Thyroid gland (tissue), 4 donors: ENCODE results near the gene MOSPD3. TPM values are rescaled to one million over a fixed set of nuclear protein-coding genes. Genes with fewer than 3 reads are reported as not detected.
"Not testable (repeated sequence)": the region's sequence is repeated elsewhere in the genome, so short reads cannot be mapped to it uniquely, and the experiment has no call there.

Experiments used
- DNase-seq, 2 donors: peaks; one replicate each; pipeline ENCODE4 v3.0.0-alpha.2; 2019
- H3K27ac ChIP-seq, 3 donors: fragments of 200-600 bp; sonication (generic); 1 replicate in 2 of 3; 2 replicates in 1 of 3; pipeline ENCODE4 v1.5.1; 2016 to 2019; ENCODE audit warnings: mild to moderate bottlenecking in 1 of 3, moderate library complexity in 1 of 3
- H3K27me3 ChIP-seq: fragments of 200-600 bp; sonication (generic); one replicate; pipeline ENCODE4 v1.5.1; 2019
- H3K36me3 ChIP-seq, 2 donors: fragments of 200-600 bp; sonication (generic); one replicate each; pipeline ENCODE4 v1.5.1; 2016 to 2019
- H3K4me1 ChIP-seq, 2 donors: fragments of 200-600 bp; sonication (generic); one replicate each; pipeline ENCODE4 v1.5.1; 2017 to 2019
- H3K4me3 ChIP-seq, 3 donors: fragments of 200-600 bp; sonication (generic); replicated peaks in 1 of 3; 1 replicate in 2 of 3; 2 replicates in 1 of 3; pipeline ENCODE4 v1.5.1; 2016; ENCODE audit warnings: mild to moderate bottlenecking in 1 of 3
- H3K9me3 ChIP-seq: fragments of 200-600 bp; sonication (generic); one replicate; pipeline ENCODE4 v1.5.1; 2017
- POLR2A ChIP-seq, 2 donors: fragments of 450-650 bp; IDR thresholded peaks; one replicate each; pipeline ENCODE4 v1.6.1; 2017; ENCODE audit warnings: antibody characterized with exemption in 2 of 2, mild to moderate bottlenecking in 2 of 2, moderate library complexity in 1 of 2
- WGBS, 2 donors: methylation state at CpG; one replicate each; pipeline ENCODE4 v1.1.5; 2017; 5-methylcytosine and 5-hydroxymethylcytosine counted together
- intact Hi-C: fragments of 100-400 bp; cut with DNase I; formaldehyde crosslinking; loops from one replicate; pipeline ENCODE4 v1.15.1; 2023
- small RNA-seq: library from RNA; depleted of rRNA; stranded (forward); fragments of <200 nt; gene quantifications from one replicate; pipeline ENCODE3, GENCODE V24; 2016
- total RNA-seq, 4 donors: library from RNA; depleted of rRNA; stranded (reverse); fragments of >200 nt; gene quantifications; one replicate each; pipeline ENCODE4 v1.2.3, GENCODE V29; 2016
- TF ChIP-seq, protein P1 (sequence below), 6 experiments: fragments of 200-600 bp in 3 of 6; fragments of 450-650 bp in 3 of 6; sonication (generic) in 3 of 6; IDR thresholded peaks; one replicate each; pipeline ENCODE4 v1.5.1; 2016 to 2019; ENCODE audit warnings: antibody characterized with exemption in 6 of 6, mild to moderate bottlenecking in 2 of 6, inconsistent platforms in 1 of 6, moderate library complexity in 1 of 6

The MOSPD3 gene
- total RNA-seq, 4 donors from 2014 or later = 9.1 to 22.7 (median 12.3) TPM

DNA sequence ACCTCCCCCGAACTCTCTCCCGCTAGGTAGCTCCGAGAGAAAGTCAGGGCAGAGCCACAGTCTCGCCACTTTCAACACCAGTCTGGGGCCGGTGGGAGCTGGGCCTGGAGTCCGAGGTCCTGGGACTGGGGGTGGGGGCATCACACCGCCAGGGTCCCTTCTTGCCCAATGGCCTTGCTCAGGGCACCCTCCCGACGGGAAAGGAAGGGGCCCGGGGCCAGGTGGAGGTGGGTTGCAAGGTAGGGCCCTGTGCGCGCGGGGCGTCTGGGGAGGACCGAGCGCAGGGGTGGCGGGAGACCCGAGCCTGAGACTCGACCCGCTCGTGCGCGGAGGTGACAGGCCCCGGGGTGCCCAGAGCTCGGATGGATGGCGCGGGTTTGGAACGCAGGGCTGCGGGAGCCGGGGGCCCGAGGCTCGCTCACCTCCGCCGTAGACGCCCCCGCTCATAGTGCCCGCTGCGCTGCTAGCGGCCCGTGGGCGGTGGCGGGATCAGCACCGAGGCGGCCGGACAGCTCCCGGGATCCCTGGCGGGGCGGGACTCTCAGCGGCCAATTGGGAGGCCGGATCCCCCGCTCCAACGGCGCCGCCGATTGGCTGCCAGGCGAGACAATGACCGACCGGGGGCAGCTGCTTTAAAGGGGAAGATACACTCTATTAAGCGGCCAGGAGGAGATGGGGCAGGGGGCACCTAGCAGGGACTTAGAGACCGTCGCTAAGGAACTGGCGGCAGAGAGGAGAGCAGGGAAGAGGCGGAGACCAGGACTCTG lies 43.8 kb downstream of the MOSPD3 start, which contains the start of gene ACTL6B:
Gene ACTL6B, minus strand, starts transcription at position 541 of the 767 bp plus-strand sequence. Its CDS starts 94 bp downstream, at position 447.
- Histone ChIP-seq H3K27ac (no peak within 1 kb of the TSS), H3K36me3 (no peaks in the 10 kb centered on the region), H3K9me3 (no peaks in the 10 kb centered on the region), H3K4me3 (no peak within 1 kb of the TSS), H3K4me1 (peaks cover 0 to 4% of the 10 kb centered on the region in 2 donors), H3K27me3 (peaks cover 17% of the 10 kb centered on the region)
- TF ChIP-seq, protein P1, sequence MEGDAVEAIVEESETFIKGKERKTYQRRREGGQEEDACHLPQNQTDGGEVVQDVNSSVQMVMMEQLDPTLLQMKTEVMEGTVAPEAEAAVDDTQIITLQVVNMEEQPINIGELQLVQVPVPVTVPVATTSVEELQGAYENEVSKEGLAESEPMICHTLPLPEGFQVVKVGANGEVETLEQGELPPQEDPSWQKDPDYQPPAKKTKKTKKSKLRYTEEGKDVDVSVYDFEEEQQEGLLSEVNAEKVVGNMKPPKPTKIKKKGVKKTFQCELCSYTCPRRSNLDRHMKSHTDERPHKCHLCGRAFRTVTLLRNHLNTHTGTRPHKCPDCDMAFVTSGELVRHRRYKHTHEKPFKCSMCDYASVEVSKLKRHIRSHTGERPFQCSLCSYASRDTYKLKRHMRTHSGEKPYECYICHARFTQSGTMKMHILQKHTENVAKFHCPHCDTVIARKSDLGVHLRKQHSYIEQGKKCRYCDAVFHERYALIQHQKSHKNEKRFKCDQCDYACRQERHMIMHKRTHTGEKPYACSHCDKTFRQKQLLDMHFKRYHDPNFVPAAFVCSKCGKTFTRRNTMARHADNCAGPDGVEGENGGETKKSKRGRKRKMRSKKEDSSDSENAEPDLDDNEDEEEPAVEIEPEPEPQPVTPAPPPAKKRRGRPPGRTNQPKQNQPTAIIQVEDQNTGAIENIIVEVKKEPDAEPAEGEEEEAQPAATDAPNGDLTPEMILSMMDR (IDR thresholded peaks at IDR 0.05) = no peak
- TF ChIP-seq POLR2A (IDR thresholded peaks at IDR 0.05) = no peak
- WGBS, 2 donors = 4 to 21% methylated on average over 30 of the region's 63 CpGs
- DNase-seq = peak; percentile 31 to 41
- intact Hi-C loops = no loop called here

DNA sequence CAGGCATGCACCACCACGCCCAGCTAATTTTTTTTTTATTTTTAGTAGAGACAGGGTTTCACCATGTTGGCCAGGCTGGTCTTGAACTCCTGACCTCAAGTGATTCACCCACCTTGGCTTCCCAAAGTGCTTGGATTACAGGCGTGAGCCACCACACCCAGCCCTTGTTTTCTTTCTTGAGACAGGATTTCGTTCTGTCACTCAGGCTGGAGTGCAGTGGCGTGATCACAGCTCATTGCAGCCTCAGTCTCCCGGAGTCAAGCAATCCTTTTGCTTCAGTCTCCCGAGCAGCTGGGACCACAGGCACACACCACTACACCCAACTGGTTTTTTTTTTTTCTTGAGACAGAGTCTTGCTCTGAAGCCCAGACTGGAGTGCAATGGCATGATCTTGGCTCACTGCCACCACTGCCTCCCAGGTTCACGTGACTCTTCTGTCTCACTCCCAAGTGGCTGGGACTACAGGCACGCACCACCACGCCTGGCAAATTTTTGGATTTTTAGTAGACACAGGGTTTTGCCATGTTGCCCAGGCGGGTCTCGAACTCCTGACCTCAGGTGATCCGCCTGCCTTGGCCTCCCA lies 49.9 kb downstream of the MOSPD3 start:
- H3K4me3 ChIP-seq, H3K27me3 ChIP-seq, H3K4me1 ChIP-seq, H3K27ac ChIP-seq, H3K9me3 ChIP-seq, intact Hi-C loops, H3K36me3 ChIP-seq: not testable (repeated sequence)
- peak; percentile 48 to 50 for DNase-seq
- 70% methylated on average over 12 of the region's 12 CpGs for WGBS, 2 donors

Small RNAs within 50 kb of the gene (small RNA-seq; reads per million reads assigned to genes)
- gene SAP25 = not detected

Other genes with a start within 250 kb of the MOSPD3 start
- gene PILRA, start 239.1 kb upstream of the MOSPD3 start, total RNA-seq = 1 to 10 TPM; 2.4 to 6.4 (median 4.4) TPM
- 1 to 10 TPM; 3.6 to 7.1 (median 4.3) TPM for gene ZCWPW1, start 183.8 kb upstream of the MOSPD3 start, total RNA-seq
- gene MEPCE, start 182.7 kb upstream of the MOSPD3 start, total RNA-seq = 10 to 100 TPM; 42.9 to 48.7 (median 45.6) TPM
- gene PPP1R35, start 176.0 kb upstream of the MOSPD3 start, total RNA-seq = 10 to 100 TPM; 28.4 to 67.2 (median 45.5) TPM
- gene SPACDR, start 148.3 kb upstream of the MOSPD3 start, total RNA-seq = 1 to 10 TPM in 1 of 4 donors, not detected in 3; 2.0 TPM
- gene TSC22D4, start 133.3 kb upstream of the MOSPD3 start, total RNA-seq = 10 to 100 TPM; 22.7 to 37.8 (median 27.9) TPM
- 1 to 10 TPM in 2 of 4 donors, under 1 TPM in 1, not detected in 1; 0.40 to 1.3 (median 1.0) TPM for gene NYAP1, start 128.6 kb upstream of the MOSPD3 start, total RNA-seq
- 10 to 100 TPM; 26.1 to 34.6 (median 28.0) TPM for gene AGFG2, start 73.3 kb upstream of the MOSPD3 start, total RNA-seq
- gene SAP25, start 38.6 kb upstream of the MOSPD3 start, total RNA-seq = 1 to 10 TPM in 2 of 4 donors, not detected in 2; 1.5 to 6.2 TPM
- gene LRCH4, start 26.4 kb upstream of the MOSPD3 start, total RNA-seq = 100 to 1,000 TPM in 1 of 4 donors, 10 to 100 TPM in 3; 55.0 to 107 (median 76.6) TPM
- under 1 TPM; 0.13 to 0.88 (median 0.50) TPM for gene FBXO24, start 26.2 kb upstream of the MOSPD3 start, total RNA-seq
- gene PCOLCE, start 10.2 kb upstream of the MOSPD3 start, total RNA-seq = 10 to 100 TPM; 12.9 to 36.3 (median 22.1) TPM
- gene TFR2, start 29.0 kb downstream of the MOSPD3 start, total RNA-seq = under 1 TPM in 2 of 4 donors, not detected in 2; 0.22 to 0.27 TPM
- under 1 TPM in 1 of 4 donors, not detected in 3; 0.93 TPM for gene ACTL6B, start 43.9 kb downstream of the MOSPD3 start, total RNA-seq
- 100 to 1,000 TPM; 168 to 221 (median 186) TPM for gene GNB2, start 61.2 kb downstream of the MOSPD3 start, total RNA-seq
- gene GIGYF1, start 81.7 kb downstream of the MOSPD3 start, total RNA-seq = 10 to 100 TPM; 30.5 to 46.9 (median 35.3) TPM
- 10 to 100 TPM; 15.8 to 44.8 (median 21.0) TPM for gene POP7, start 93.6 kb downstream of the MOSPD3 start, total RNA-seq
- gene EPO, start 107.9 kb downstream of the MOSPD3 start, total RNA-seq = not detected
- under 1 TPM in 2 of 4 donors, not detected in 2; under 0.01 TPM for gene ZAN, start 121.1 kb downstream of the MOSPD3 start, total RNA-seq
- gene EPHB4, start 215.0 kb downstream of the MOSPD3 start, total RNA-seq = 10 to 100 TPM; 27.9 to 38.0 (median 35.1) TPM
- 10 to 100 TPM; 15.2 to 27.9 (median 17.2) TPM for gene SLC12A9, start 240.2 kb downstream of the MOSPD3 start, total RNA-seq